Ascending aorta (tissue), 2 donors: ENCODE data around the gene EN2. TPM values are rescaled to one million over a fixed set of nuclear protein-coding genes. Genes with fewer than 3 reads are reported as not detected.

Experiments
- DNase-seq, 2 donors: peaks; one replicate each; pipeline ENCODE4 v3.0.0-alpha.2; 2019; ENCODE audit warnings: low spot score in 2 of 2
- H3K27ac ChIP-seq, 2 donors: fragments of 200-600 bp; sonication (generic); one replicate each; pipeline ENCODE4 v1.5.1; 2016 to 2017; ENCODE audit warnings: mild to moderate bottlenecking in 1 of 2
- H3K27me3 ChIP-seq: fragments of 200-600 bp; sonication (generic); one replicate; pipeline ENCODE4 v1.5.1; 2017
- H3K36me3 ChIP-seq, 2 donors: fragments of 200-600 bp; sonication (generic); one replicate each; pipeline ENCODE4 v1.5.1; 2016
- H3K4me1 ChIP-seq, 2 donors: fragments of 200-600 bp; sonication (generic); one replicate each; pipeline ENCODE4 v1.5.1; 2016 to 2017; ENCODE audit warnings: mild to moderate bottlenecking in 1 of 2
- H3K4me3 ChIP-seq, 2 donors: fragments of 200-600 bp; sonication (generic); one replicate each; pipeline ENCODE4 v1.5.1; 2016 to 2017; ENCODE audit warnings: mild to moderate bottlenecking in 1 of 2
- H3K9me3 ChIP-seq, 2 donors: fragments of 200-600 bp; sonication (generic); one replicate each; pipeline ENCODE4 v1.5.1; 2016
- CTCF ChIP-seq, 3 experiments: fragments of 200-600 bp in 2 of 3; fragments of 450-650 bp in 1 of 3; sonication (generic) in 2 of 3; IDR thresholded peaks; one replicate each; pipeline ENCODE4 v1.5.1; 2016 to 2019; ENCODE audit warnings: antibody characterized with exemption in 3 of 3, mild to moderate bottlenecking in 1 of 3, moderate library complexity in 1 of 3
- intact Hi-C: fragments of 100-400 bp; cut with DNase I; formaldehyde crosslinking; loops from one replicate; pipeline ENCODE4 v1.15.1; 2023
- total RNA-seq: library from RNA; depleted of rRNA; stranded (reverse); fragments of >200 nt; gene quantifications from one replicate; pipeline ENCODE4 v1.1.0, GENCODE V29; 2016

The EN2 gene
- total RNA-seq, 1 donor from 2014 or later: not detected

- intact Hi-C loops: no loop called here
- no peak overlapping the region for H3K27ac ChIP-seq
- no peak overlapping the region for H3K4me3 ChIP-seq
- no peaks in the 10 kb centered on the region for H3K27me3 ChIP-seq
- H3K9me3 ChIP-seq: no peaks in the 10 kb centered on the region
- DNase-seq: no peak
- no peaks in the 10 kb centered on the region for H3K36me3 ChIP-seq
- TF ChIP-seq CTCF (IDR thresholded peaks at IDR 0.05): no peak
- no peaks in the 10 kb centered on the region for H3K4me1 ChIP-seq
Measured at GRCh38 chr7:155420116-155420515, 37.8 kb upstream of the EN2 start.

GRCh38 chr7:155422151-155422550, 35.8 kb upstream of the EN2 start:
- H3K27me3 ChIP-seq: no peaks in the 10 kb centered on the region
- no peaks in the 10 kb centered on the region for H3K4me1 ChIP-seq
- TF ChIP-seq CTCF (IDR thresholded peaks at IDR 0.05): no peak
- intact Hi-C loops: no loop called here
- H3K9me3 ChIP-seq: no peaks in the 10 kb centered on the region
- no peak overlapping the region for H3K4me3 ChIP-seq
- no peak for DNase-seq
- H3K36me3 ChIP-seq: no peaks in the 10 kb centered on the region
- H3K27ac ChIP-seq: no peak overlapping the region

GRCh38 chr7:155422599-155423336, 35.2 kb upstream of the EN2 start:
- H3K9me3 ChIP-seq: no peaks in the 10 kb centered on the region
- no peak for DNase-seq
- no peak overlapping the region for H3K4me3 ChIP-seq
- no peak overlapping the region for H3K27ac ChIP-seq
- no peaks in the 10 kb centered on the region for H3K4me1 ChIP-seq
- intact Hi-C loops: no loop called here
- no peak for TF ChIP-seq CTCF (IDR thresholded peaks at IDR 0.05)
- H3K27me3 ChIP-seq: no peaks in the 10 kb centered on the region
- no peaks in the 10 kb centered on the region for H3K36me3 ChIP-seq

- DNase-seq: no peak
- H3K27me3 ChIP-seq: no peaks in the 10 kb centered on the region
Measured at GRCh38 chr7:155423337-155424285, 34.3 kb upstream of the EN2 start.

More at GRCh38 chr7:155423337-155424285, 34.3 kb upstream of the EN2 start:
- no peak overlapping the region for H3K27ac ChIP-seq
- H3K4me3 ChIP-seq: no peak overlapping the region
- intact Hi-C loops: no loop called here
- H3K36me3 ChIP-seq: no peaks in the 10 kb centered on the region
- no peak for TF ChIP-seq CTCF (IDR thresholded peaks at IDR 0.05)
- H3K4me1 ChIP-seq: no peaks in the 10 kb centered on the region
- H3K9me3 ChIP-seq: no peaks in the 10 kb centered on the region
